CD14-positive monocyte (primary cell): ENCODE measurements around the gene MEIS1. TPM values are rescaled to one million over a fixed set of nuclear protein-coding genes. Genes with fewer than 3 reads are reported as not detected.
A peak's percentile ranks its signal among the peaks of the same experiment; 100 is the strongest.

Experiments used
- DNase-seq, 3 donors: peaks; one replicate each; pipeline ENCODE4 v3.0.0-alpha.2; 2011 to 2022
- H2AFZ ChIP-seq: 2 replicates; pipeline ENCODE4 v1.6.0; 2012; ENCODE audit warnings: mild to moderate bottlenecking, low read depth, low read length, inconsistent platforms; ENCODE audit not compliant: insufficient read depth, poor library complexity, severe bottlenecking
- H3K27ac ChIP-seq, 2 donors: 1 replicate in 1 of 2; 2 replicates in 1 of 2; pipeline ENCODE4 v1.5.1; 2012 to 2013; ENCODE audit warnings: low read length in 2 of 2, control low read depth in 1 of 2, inconsistent platforms in 1 of 2, low read depth in 1 of 2, mild to moderate bottlenecking in 1 of 2
- H3K27me3 ChIP-seq, 2 donors: one replicate each; pipeline versions ENCODE4 v1.6.0 to v1.6.1; 2011 to 2013; ENCODE audit warnings: low read length in 2 of 2; ENCODE audit not compliant: control insufficient read depth in 2 of 2, insufficient read depth in 2 of 2
- H3K36me3 ChIP-seq, 2 donors: replicated peaks in 1 of 2; 1 replicate in 1 of 2; 2 replicates in 1 of 2; pipeline versions ENCODE4 v1.5.1 to v1.6.1; 2012 to 2013; ENCODE audit warnings: low read length in 2 of 2, control low read depth in 1 of 2, inconsistent platforms in 1 of 2, mild to moderate bottlenecking in 1 of 2; ENCODE audit not compliant: insufficient read depth in 2 of 2, control insufficient read depth in 1 of 2
- H3K4me1 ChIP-seq, 2 donors: 1 replicate in 1 of 2; 2 replicates in 1 of 2; pipeline versions ENCODE4 v1.5.1 to v1.6.1; 2012 to 2013; ENCODE audit warnings: low read length in 2 of 2, control low read depth in 1 of 2, inconsistent platforms in 1 of 2, mild to moderate bottlenecking in 1 of 2, moderate library complexity in 1 of 2; ENCODE audit not compliant: insufficient read depth in 2 of 2, control insufficient read depth in 1 of 2
- H3K4me2 ChIP-seq: replicated peaks from 2 replicates; pipeline ENCODE3; 2012; ENCODE audit warnings: low read length, moderate library complexity, mild to moderate bottlenecking; ENCODE audit not compliant: poor library complexity, severe bottlenecking; ENCODE audit errors: extremely low read depth
- H3K4me3 ChIP-seq, 3 experiments: fragments of 200-600 bp in 1 of 3; sonication (generic) in 1 of 3; replicated peaks in 1 of 3; 1 replicate in 2 of 3; 2 replicates in 1 of 3; pipeline ENCODE4 v1.5.1; 2011 to 2013; ENCODE audit warnings: low read length in 3 of 3, mild to moderate bottlenecking in 3 of 3, control low read depth in 2 of 3, low read depth in 2 of 3, inconsistent platforms in 1 of 3, moderate library complexity in 1 of 3
- H3K79me2 ChIP-seq: 2 replicates; pipeline ENCODE4 v1.6.0; 2012; ENCODE audit warnings: mild to moderate bottlenecking, control low read depth, inconsistent platforms, low read length, moderate library complexity; ENCODE audit not compliant: insufficient read depth
- H3K9ac ChIP-seq: 2 replicates; pipeline ENCODE4 v1.6.0; 2017; ENCODE audit warnings: low read length, mild to moderate bottlenecking; ENCODE audit not compliant: insufficient read depth, poor library complexity, severe bottlenecking
- H3K9me3 ChIP-seq, 2 donors: replicated peaks in 1 of 2; 1 replicate in 1 of 2; 2 replicates in 1 of 2; pipeline versions ENCODE4 v1.5.1 to v1.6.1; 2012 to 2013; ENCODE audit warnings: low read length in 2 of 2, control low read depth in 1 of 2; ENCODE audit not compliant: control insufficient read depth in 1 of 2, insufficient read depth in 1 of 2
- H4K20me1 ChIP-seq: 2 replicates; pipeline ENCODE4 v1.6.0; 2012; ENCODE audit warnings: mild to moderate bottlenecking, low read length, control low read depth, moderate library complexity; ENCODE audit not compliant: insufficient read depth
- H3K27ac Mint-ChIP-seq, 7 donors: one replicate each; pipeline ENCODE4 v1.8.0; 2020; ENCODE audit warnings: mild to moderate bottlenecking in 7 of 7, mixed read lengths in 7 of 7, moderate library complexity in 6 of 7, inconsistent platforms in 2 of 7
- H3K27me3 Mint-ChIP-seq, 3 donors: one replicate each; pipeline ENCODE4 v1.8.0; 2021 to 2022; ENCODE audit warnings: low read depth in 3 of 3, mild to moderate bottlenecking in 3 of 3, mixed read lengths in 3 of 3, moderate library complexity in 3 of 3, inconsistent platforms in 1 of 3
- H3K36me3 Mint-ChIP-seq, 2 donors: one replicate each; pipeline ENCODE4 v1.8.0; 2020; ENCODE audit warnings: mixed read lengths in 2 of 2, inconsistent platforms in 1 of 2, mild to moderate bottlenecking in 1 of 2
- H3K4me1 Mint-ChIP-seq: one replicate; pipeline ENCODE4 v1.8.0; 2020; ENCODE audit warnings: mild to moderate bottlenecking, mixed read lengths
- H3K4me3 Mint-ChIP-seq, 2 donors: one replicate each; pipeline ENCODE4 v1.8.0; 2020; ENCODE audit warnings: mild to moderate bottlenecking in 2 of 2, mixed read lengths in 2 of 2, moderate library complexity in 1 of 2
- H3K9me3 Mint-ChIP-seq, 7 donors: one replicate each; pipeline ENCODE4 v1.8.0; 2020 to 2022; ENCODE audit warnings: mixed read lengths in 7 of 7, mild to moderate bottlenecking in 6 of 7, moderate library complexity in 6 of 7, inconsistent platforms in 2 of 7
- WGBS: methylation state at CpG from one replicate; pipeline ENCODE4 v1.1.5; 2013; ENCODE audit warnings: missing lambda C conversion rate; ENCODE audit not compliant: insufficient coverage; 5-methylcytosine and 5-hydroxymethylcytosine counted together
- intact Hi-C, 2 donors: fragments of 100-400 bp; cut with micrococcal nuclease; formaldehyde crosslinking; loops; one replicate each; pipeline versions ENCODE4 v1.15.0 to v1.15.1; 2023
- polyA plus RNA-seq, 3 donors: library from polyadenylated mRNA; depleted of rRNA in 1 of 3; unstranded in 2 of 3; stranded (reverse) in 1 of 3; fragments of 300-500 nt in 2 of 3; fragments of >200 nt in 1 of 3; fragmentation: Illumina TruSeq in 2 of 3; gene quantifications; 1 replicate in 2 of 3; 2 replicates in 1 of 3; pipeline ENCODE4 v1.2.3, GENCODE V29; 2012 to 2021
- TF ChIP-seq, protein P1 (sequence below): fragments of 200-600 bp; IDR thresholded peaks from one replicate; pipeline ENCODE4 v1.8.0; 2022; ENCODE audit warnings: antibody characterized with exemption, mild to moderate bottlenecking

The MEIS1 gene
- polyA plus RNA-seq, 3 donors, result 0.09 to 0.40 TPM; not detected in 1

- H3K4me3 Mint-ChIP-seq, result peak overlapping the region in 1 of 2 donors; percentile 5
- H3K27me3 Mint-ChIP-seq, result peaks cover 48 to 68% (median 50%) of the 10 kb centered on the region in 3 donors
- no CpG with 5 or more reads among the region's 2 CpGs for WGBS
- Histone ChIP-seq H4K20me1 (no peaks in the 10 kb centered on the region), H3K27me3 (peaks cover 34 to 51% of the 10 kb centered on the region in 2 donors), H3K4me1 (no peaks in the 10 kb centered on the region), H3K4me2 (no peak overlapping the region), H2AFZ (no peak overlapping the region), H3K36me3 (no peaks in the 10 kb centered on the region), H3K27ac (no peak overlapping the region), H3K9ac (no peak overlapping the region), H3K4me3 (no peak overlapping the region), H3K9me3 (peaks cover 0 to 4% of the 10 kb centered on the region in 2 donors), H3K79me2 (no peaks in the 10 kb centered on the region)
- H3K4me1 Mint-ChIP-seq, result peaks cover 9% of the 10 kb centered on the region
- TF ChIP-seq, protein P1, sequence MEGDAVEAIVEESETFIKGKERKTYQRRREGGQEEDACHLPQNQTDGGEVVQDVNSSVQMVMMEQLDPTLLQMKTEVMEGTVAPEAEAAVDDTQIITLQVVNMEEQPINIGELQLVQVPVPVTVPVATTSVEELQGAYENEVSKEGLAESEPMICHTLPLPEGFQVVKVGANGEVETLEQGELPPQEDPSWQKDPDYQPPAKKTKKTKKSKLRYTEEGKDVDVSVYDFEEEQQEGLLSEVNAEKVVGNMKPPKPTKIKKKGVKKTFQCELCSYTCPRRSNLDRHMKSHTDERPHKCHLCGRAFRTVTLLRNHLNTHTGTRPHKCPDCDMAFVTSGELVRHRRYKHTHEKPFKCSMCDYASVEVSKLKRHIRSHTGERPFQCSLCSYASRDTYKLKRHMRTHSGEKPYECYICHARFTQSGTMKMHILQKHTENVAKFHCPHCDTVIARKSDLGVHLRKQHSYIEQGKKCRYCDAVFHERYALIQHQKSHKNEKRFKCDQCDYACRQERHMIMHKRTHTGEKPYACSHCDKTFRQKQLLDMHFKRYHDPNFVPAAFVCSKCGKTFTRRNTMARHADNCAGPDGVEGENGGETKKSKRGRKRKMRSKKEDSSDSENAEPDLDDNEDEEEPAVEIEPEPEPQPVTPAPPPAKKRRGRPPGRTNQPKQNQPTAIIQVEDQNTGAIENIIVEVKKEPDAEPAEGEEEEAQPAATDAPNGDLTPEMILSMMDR, result no peak
- intact Hi-C loops, result no loop called here
- H3K9me3 Mint-ChIP-seq, result peaks cover 0 to 10% (median 0%) of the 10 kb centered on the region in 7 donors
- no peak overlapping the region for H3K27ac Mint-ChIP-seq
- no peaks in the 10 kb centered on the region for H3K36me3 Mint-ChIP-seq
- no peak for DNase-seq
Measured at GRCh38 chr2:66423391-66424124, 11.4 kb upstream of the MEIS1 start.

DNA sequence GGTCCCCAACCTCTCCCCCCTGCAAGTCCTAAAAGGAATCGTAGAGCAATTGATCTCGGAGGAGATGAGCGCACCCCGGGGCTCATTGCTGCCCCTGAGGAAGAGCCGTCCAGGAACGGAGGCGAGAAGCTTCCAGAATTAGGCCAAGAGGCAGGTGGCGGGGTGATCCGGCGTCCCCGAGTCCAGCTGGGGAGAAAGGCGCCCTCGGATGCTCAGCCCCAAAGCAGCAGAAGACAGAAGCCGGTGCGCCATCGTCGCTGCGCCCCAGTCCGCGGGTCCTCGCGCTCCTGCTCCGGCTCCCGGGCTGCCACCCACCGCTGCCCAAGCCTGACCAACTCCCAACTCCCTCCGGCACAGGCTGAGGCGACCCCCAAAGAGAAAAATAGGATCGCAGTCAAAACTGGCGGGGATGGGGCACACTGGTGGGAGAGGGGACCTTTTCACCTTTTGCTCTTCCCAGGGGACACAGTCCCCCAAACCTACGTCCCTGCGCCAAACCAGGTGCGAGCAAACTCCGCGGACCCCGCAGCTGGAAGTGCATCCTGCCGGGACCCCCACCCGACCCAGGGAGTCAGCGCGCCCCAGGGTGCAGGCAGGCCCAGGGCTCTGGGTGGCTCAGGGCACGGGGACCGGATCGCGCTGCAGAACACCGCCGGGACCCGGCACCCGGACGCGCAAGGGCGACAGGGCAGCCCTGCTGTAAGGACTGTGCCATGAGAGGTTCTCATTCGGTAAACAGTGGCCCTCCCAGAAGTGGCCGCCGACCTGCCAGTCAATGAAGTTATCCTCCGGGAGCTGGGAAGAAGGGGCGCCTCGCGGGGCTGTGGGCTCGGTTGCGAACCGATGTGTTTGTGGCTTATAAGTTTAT lies 8.4 kb upstream of the MEIS1 start:
- H3K4me1 Mint-ChIP-seq, result peaks cover 9% of the 10 kb centered on the region
- under 1% methylated on average over 41 of the region's 60 CpGs for WGBS
- peak overlapping the region in 1 of 2 donors; percentile 87 for H3K4me3 Mint-ChIP-seq
- H3K27ac ChIP-seq, result no peak overlapping the region
- TF ChIP-seq, protein P1, result no peak
- DNase-seq, result no peak
- H3K36me3 Mint-ChIP-seq, result no peaks in the 10 kb centered on the region
- no peak overlapping the region for H3K9ac ChIP-seq
- peaks cover 0 to 4% of the 10 kb centered on the region in 2 donors for H3K9me3 ChIP-seq
- no peak overlapping the region for H2AFZ ChIP-seq
- H3K36me3 ChIP-seq, result no peaks in the 10 kb centered on the region
- no peaks in the 10 kb centered on the region for H3K79me2 ChIP-seq
- peaks cover 53 to 78% of the 10 kb centered on the region in 2 donors for H3K27me3 ChIP-seq
- H3K27ac Mint-ChIP-seq, result no peak overlapping the region
- H3K27me3 Mint-ChIP-seq, result peaks cover 67 to 89% (median 70%) of the 10 kb centered on the region in 3 donors
- H4K20me1 ChIP-seq, result no peaks in the 10 kb centered on the region
- peaks cover 0 to 10% (median 0%) of the 10 kb centered on the region in 7 donors for H3K9me3 Mint-ChIP-seq
- no peak overlapping the region for H3K4me3 ChIP-seq
- intact Hi-C loops, result loop anchor here in 1 of 2 donors (5.0 kb wide), 1 partner anchor 1421 kb away; no protein-coding TSS in a partner anchor
- peak overlapping the region; percentile 16 for H3K4me2 ChIP-seq
- H3K4me1 ChIP-seq, result no peaks in the 10 kb centered on the region
